Measurements from ENCODE around the gene MKNK2. TPM values are rescaled to one million over a fixed set of nuclear protein-coding genes. Genes with fewer than 3 reads are reported as not detected.

The MKNK2 gene
- total RNA-seq, result 49.7 and 222 TPM in 2 replicates

DNA sequence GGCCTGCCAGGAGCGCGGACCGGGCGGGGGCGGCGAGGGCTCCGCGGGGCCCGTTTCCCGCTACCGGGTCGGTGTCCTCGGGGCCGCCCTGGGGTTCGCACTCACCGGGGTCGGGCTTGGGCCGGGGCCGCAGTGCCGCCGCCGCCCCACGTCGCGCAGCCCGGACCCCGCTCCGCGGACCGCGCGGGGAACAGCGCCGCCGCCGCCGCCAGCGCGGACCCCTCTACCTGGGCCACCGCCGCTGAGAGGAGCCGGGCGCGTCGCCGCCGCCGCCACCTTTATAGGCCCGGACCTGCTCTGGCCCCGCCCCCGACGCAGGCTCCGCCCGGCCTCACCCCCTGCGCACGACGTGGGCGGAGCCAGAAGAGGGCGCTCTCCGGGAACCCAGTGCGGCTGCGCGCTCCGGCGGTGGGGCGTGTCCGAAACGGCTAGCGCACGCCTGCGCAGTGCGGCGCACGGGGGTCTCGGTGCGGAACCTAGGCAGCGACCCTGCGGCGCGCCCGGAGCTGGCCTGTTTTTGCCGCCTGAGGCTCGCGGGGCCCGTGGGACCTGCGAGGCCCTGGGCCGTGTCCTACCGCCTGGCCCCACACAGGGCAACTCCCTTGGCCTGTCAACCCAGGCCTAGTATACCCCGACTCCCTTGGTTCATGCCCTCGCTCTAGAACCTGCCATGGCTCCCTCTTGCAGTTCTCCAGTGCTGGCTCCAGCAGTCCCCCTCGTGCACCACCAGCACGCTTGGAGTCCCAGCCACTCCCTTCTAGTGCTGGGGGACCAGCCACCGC is at the start of gene MKNK2:
MKNK2 (minus strand) TSS at position 254 of the 782 bp plus-strand sequence. CDS start 393 bp downstream, outside the sequence.

GRCh38 chr19:2096480-2097202 is 45.6 kb upstream of the MKNK2 start, which contains the start of gene IZUMO4:
Gene IZUMO4 (plus strand): TSS chr19:2096915. CDS start chr19:2096946, 31 bp downstream.

GRCh38 chr19:2096034-2096479 is 45.0 kb upstream of the MKNK2 start, which contains the start of gene MOB3A:
Gene MOB3A (minus strand): TSS chr19:2096326. CDS start chr19:2078560, 17,766 bp downstream.

GRCh38 chr19:2015608-2015950 is 35.5 kb downstream of the MKNK2 start, which contains the start of gene BTBD2:
Gene BTBD2 (minus strand): TSS chr19:2015714. CDS start chr19:2015703, 11 bp downstream.

Small RNA genes within 50 kb of the gene (small RNA-seq; reads per million reads assigned to genes)
- gene AC007136.1 (ENCODE audit: low replicate concordance), result not detected

Other genes starting within 250 kb of the MKNK2 start
- gene ATP8B3, start 239.0 kb downstream of the MKNK2 start, total RNA-seq, result 1.1 and 2.3 TPM in 2 replicates
- gene REXO1, start 202.8 kb downstream of the MKNK2 start, total RNA-seq, result 19.9 and 28.1 TPM in 2 replicates
- gene KLF16, start 187.7 kb downstream of the MKNK2 start, total RNA-seq, result 9.4 and 14.7 TPM in 2 replicates
- gene ABHD17A, start 165.7 kb downstream of the MKNK2 start, total RNA-seq, result 54.1 and 87.0 TPM in 2 replicates
- 5.7 and 6.4 TPM in 2 replicates for gene ADAT3, start 145.8 kb downstream of the MKNK2 start, total RNA-seq
- gene SCAMP4, start 145.8 kb downstream of the MKNK2 start, total RNA-seq, result 71.4 and 82.7 TPM in 2 replicates
- gene CSNK1G2, start 110.1 kb downstream of the MKNK2 start, total RNA-seq, result 87.3 and 112 TPM in 2 replicates
- 58.4 and 58.6 TPM in 2 replicates for gene BTBD2, start 35.5 kb downstream of the MKNK2 start, total RNA-seq
- 23.9 and 60.0 TPM in 2 replicates for gene MOB3A, start 45.1 kb upstream of the MKNK2 start, total RNA-seq
- 1.0 and 1.8 TPM in 2 replicates for gene IZUMO4, start 45.7 kb upstream of the MKNK2 start, total RNA-seq
- 193 and 322 TPM in 2 replicates for gene AP3D1, start 100.3 kb upstream of the MKNK2 start, total RNA-seq
- gene DOT1L, start 112.7 kb upstream of the MKNK2 start, total RNA-seq, result 7.7 and 17.0 TPM in 2 replicates
- gene PLEKHJ1, start 185.1 kb upstream of the MKNK2 start, total RNA-seq, result 40.9 and 50.4 TPM in 2 replicates
- 29.9 and 41.4 TPM in 2 replicates for gene SF3A2, start 185.6 kb upstream of the MKNK2 start, total RNA-seq
- 0.29 and 1.1 TPM in 2 replicates for gene AMH, start 198.1 kb upstream of the MKNK2 start, total RNA-seq
- gene JSRP1, start 205.2 kb upstream of the MKNK2 start, total RNA-seq, result 0.44 TPM in 1 of 2 replicates, not detected in the other
- gene PEAK3, start 230.9 kb upstream of the MKNK2 start, total RNA-seq, result not detected in 2 replicates